H1 (cell line): ENCODE measurements around the gene WDFY3. TPM values are rescaled to one million over a fixed set of nuclear protein-coding genes. Genes with fewer than 3 reads are reported as not detected.

ENCODE experiments used
- CTCF ChIA-PET: fragments of 300-600 bp; sonication (Branson Sonifier 250); formaldehyde crosslinking; loops from one replicate; lab custom pipeline; 2021; ENCODE audit not compliant: partially characterized antibody; lab: Charles Lee
- POLR2A ChIA-PET: fragments of 300-600 bp; sonication (Branson Sonifier 250); formaldehyde crosslinking; loops from one replicate; lab custom pipeline; 2021; ENCODE audit warnings: inconsistent platforms; ENCODE audit not compliant: partially characterized antibody; lab: Charles Lee
- DNase-seq, 2 experiments: peaks; one replicate each; pipeline versions ENCODE4 v3.0.0 to v3.0.0-alpha.2; 2010 to 2022; ENCODE audit warnings: low spot score in 2 of 2, low read depth in 1 of 2, mixed read lengths in 1 of 2
- FAIRE-seq: peaks from 2 replicates; lab custom pipeline; 2011; peaks lifted over from hg19 to GRCh38; lab: Jason Lieb, UNC
- H2AFZ ChIP-seq: 2 replicates; pipeline ENCODE4 v1.8.1; 2012; ENCODE audit warnings: low read length, inconsistent platforms
- H2AK5ac ChIP-seq: 2 replicates; pipeline ENCODE4 v1.6.1; 2013; ENCODE audit warnings: low read depth, low read length
- H2BK120ac ChIP-seq: replicated peaks from 2 replicates; pipeline ENCODE3; 2013; ENCODE audit warnings: low read depth, low read length, inconsistent platforms
- H2BK12ac ChIP-seq: 2 replicates; pipeline ENCODE4 v1.6.1; 2013; ENCODE audit warnings: low read depth, low read length
- H2BK15ac ChIP-seq: 2 replicates; pipeline ENCODE4 v1.6.1; 2013; ENCODE audit warnings: low read length
- H2BK20ac ChIP-seq: 2 replicates; pipeline ENCODE4 v1.6.1; 2013; ENCODE audit warnings: low read length
- H2BK5ac ChIP-seq: 2 replicates; pipeline ENCODE4 v1.6.1; 2013; ENCODE audit warnings: low read depth, low read length
- H3K14ac ChIP-seq: 2 replicates; pipeline ENCODE4 v1.6.1; 2013; ENCODE audit warnings: inconsistent platforms; ENCODE audit not compliant: insufficient read length
- H3K18ac ChIP-seq: 2 replicates; pipeline ENCODE4 v1.6.1; 2013; ENCODE audit warnings: low read length; ENCODE audit errors: extremely low read depth
- H3K23ac ChIP-seq: 2 replicates; pipeline ENCODE4 v1.6.1; 2013; ENCODE audit warnings: inconsistent platforms; ENCODE audit not compliant: insufficient read length
- H3K23me2 ChIP-seq: 2 replicates; pipeline ENCODE4 v1.6.1; 2013; ENCODE audit warnings: low read depth, low read length
- H3K27ac ChIP-seq: 2 replicates; pipeline ENCODE4 v1.6.1; 2011; ENCODE audit warnings: low read depth, low read length, inconsistent platforms
- H3K27me3 ChIP-seq, 4 experiments: replicated peaks in 1 of 4; 1 replicate in 1 of 4; 2 replicates in 3 of 4; pipeline versions ENCODE4 v1.6.1 to v1.8.1; 2011 to 2013; ENCODE audit warnings: low read length in 3 of 4, mild to moderate bottlenecking in 3 of 4, inconsistent platforms in 2 of 4, mixed read lengths in 2 of 4, moderate library complexity in 1 of 4; ENCODE audit not compliant: control insufficient read depth in 3 of 4, insufficient read depth in 3 of 4; ENCODE audit errors: extremely low read depth in 1 of 4
- H3K36me3 ChIP-seq, 4 experiments: 2 replicates each; pipeline versions ENCODE4 v1.6.1 to v1.8.1; 2011 to 2013; ENCODE audit warnings: mild to moderate bottlenecking in 4 of 4, low read length in 3 of 4, moderate library complexity in 2 of 4, control low read depth in 1 of 4, inconsistent platforms in 1 of 4; ENCODE audit not compliant: insufficient read depth in 4 of 4, control insufficient read depth in 2 of 4
- H3K4ac ChIP-seq: replicated peaks from 2 replicates; pipeline ENCODE3; 2013; ENCODE audit warnings: low read length, low read depth, mixed read lengths, inconsistent platforms; ENCODE audit not compliant: insufficient read length
- H3K4me1 ChIP-seq, 4 experiments: replicated peaks in 1 of 4; 1 replicate in 1 of 4; 2 replicates in 3 of 4; pipeline versions ENCODE4 v1.6.1 to v1.8.1; 2011 to 2013; ENCODE audit warnings: low read length in 3 of 4, inconsistent platforms in 2 of 4, mixed read lengths in 1 of 4; ENCODE audit not compliant: insufficient read depth in 4 of 4, control insufficient read depth in 3 of 4
- H3K4me2 ChIP-seq, 2 experiments: 2 replicates each; pipeline versions ENCODE4 v1.6.1 to v1.8.1; 2011 to 2013; ENCODE audit warnings: low read depth in 2 of 2, low read length in 2 of 2, control low read depth in 1 of 2, inconsistent platforms in 1 of 2, mild to moderate bottlenecking in 1 of 2; ENCODE audit not compliant: insufficient read depth in 1 of 2
- H3K4me3 ChIP-seq, 4 experiments: fragments of 200-600, 300-600 bp in 1 of 4; sonication (generic), shearing (Covaris generic), sonication (Bioruptor Twin) in 1 of 4; 2 replicates each; pipeline versions ENCODE4 v1.5.1 to v1.8.1; 2011 to 2016; ENCODE audit warnings: low read length in 4 of 4, low read depth in 3 of 4, control low read depth in 2 of 4, inconsistent platforms in 2 of 4, mild to moderate bottlenecking in 2 of 4, mixed read lengths in 1 of 4, moderate library complexity in 1 of 4; ENCODE audit not compliant: insufficient read depth in 2 of 4; ENCODE audit errors: extremely low read depth in 1 of 4
- H3K56ac ChIP-seq: replicated peaks from 2 replicates; pipeline ENCODE3; 2013; ENCODE audit warnings: low read depth, mild to moderate bottlenecking, mixed read lengths, low read length, inconsistent platforms; ENCODE audit not compliant: insufficient read length
- H3K79me1 ChIP-seq: 2 replicates; pipeline ENCODE4 v1.6.1; 2013; ENCODE audit warnings: low read depth, low read length, control low read depth
- H3K79me2 ChIP-seq, 2 experiments: 2 replicates each; pipeline versions ENCODE4 v1.6.1 to v1.8.1; 2012 to 2013; ENCODE audit warnings: low read length in 2 of 2, mild to moderate bottlenecking in 2 of 2, inconsistent platforms in 1 of 2; ENCODE audit not compliant: insufficient read depth in 2 of 2, control insufficient read depth in 1 of 2
- H3K9ac ChIP-seq, 4 experiments: replicated peaks in 1 of 4; 1 replicate in 1 of 4; 2 replicates in 3 of 4; pipeline versions ENCODE4 v1.6.1 to v1.8.1; 2011 to 2013; ENCODE audit warnings: low read depth in 3 of 4, low read length in 3 of 4, control low read depth in 2 of 4, mild to moderate bottlenecking in 2 of 4, moderate library complexity in 2 of 4, inconsistent platforms in 1 of 4; ENCODE audit errors: extremely low read depth in 1 of 4
- H3K9me3 ChIP-seq, 2 experiments: 2 replicates each; pipeline versions ENCODE4 v1.6.1 to v1.8.1; 2012 to 2013; ENCODE audit warnings: mild to moderate bottlenecking in 2 of 2, moderate library complexity in 2 of 2, control low read depth in 1 of 2, inconsistent platforms in 1 of 2, low read depth in 1 of 2, low read length in 1 of 2, mixed read lengths in 1 of 2; ENCODE audit not compliant: insufficient read depth in 2 of 2
- H4K20me1 ChIP-seq, 2 experiments: replicated peaks in 1 of 2; 2 replicates each; pipeline versions ENCODE3 to v1.8.1; 2011 to 2013; ENCODE audit warnings: inconsistent platforms in 2 of 2, low read length in 2 of 2, mild to moderate bottlenecking in 1 of 2; ENCODE audit not compliant: insufficient read depth in 2 of 2, control insufficient read depth in 1 of 2
- H4K5ac ChIP-seq: 2 replicates; pipeline ENCODE4 v1.6.1; 2013; ENCODE audit warnings: low read length, low read depth, mixed read lengths, inconsistent platforms; ENCODE audit not compliant: insufficient read length
- H4K8ac ChIP-seq: 2 replicates; pipeline ENCODE4 v1.8.0; 2013; ENCODE audit warnings: mild to moderate bottlenecking, moderate library complexity, low read length, inconsistent platforms; ENCODE audit not compliant: insufficient read depth; ENCODE audit errors: extremely low read depth
- H4K91ac ChIP-seq: replicated peaks from 2 replicates; pipeline ENCODE3; 2013; ENCODE audit warnings: low read length, mixed read lengths, inconsistent platforms; ENCODE audit not compliant: insufficient read length
- CREB1 ChIP-seq: IDR thresholded peaks from 2 replicates; pipeline ENCODE4 v1.6.1; 2012; ENCODE audit warnings: inconsistent platforms
- HDAC2 ChIP-seq, 2 experiments: fragments of 300-600 bp in 1 of 2; sonication (generic) in 1 of 2; IDR thresholded peaks; 2 replicates each; pipeline ENCODE4 v1.6.1; 2011 to 2012; ENCODE audit warnings: low read depth in 2 of 2, low read length in 2 of 2, mild to moderate bottlenecking in 2 of 2, moderate library complexity in 2 of 2, borderline replicate concordance in 1 of 2, inconsistent platforms in 1 of 2
- JUN ChIP-seq: IDR thresholded peaks from 2 replicates; pipeline ENCODE4 v1.6.1; 2011; ENCODE audit warnings: low read depth, mild to moderate bottlenecking, improper control_type of control experiment, low read length
- KDM4A ChIP-seq: IDR thresholded peaks from one replicate; pipeline ENCODE4 v1.7.1; 2012; ENCODE audit warnings: low read depth, mild to moderate bottlenecking, moderate library complexity, low read length, inconsistent platforms; ENCODE audit not compliant: severe bottlenecking
- KDM5A ChIP-seq: fragments of 200-600 bp; IDR thresholded peaks from 2 replicates; pipeline ENCODE4 v1.7.1; 2012; ENCODE audit warnings: mild to moderate bottlenecking, low read length, inconsistent platforms, mixed read lengths
- NANOG ChIP-seq: IDR thresholded peaks from 2 replicates; pipeline ENCODE4 v1.6.1; 2011; ENCODE audit warnings: low read length, low read depth, mild to moderate bottlenecking, inconsistent platforms; ENCODE audit not compliant: insufficient read depth, poor library complexity, severe bottlenecking
- PHF8 ChIP-seq: fragments of 200-600 bp; sonication (generic); conservative IDR thresholded peaks from 2 replicates; pipeline ENCODE4 v1.7.1; 2012; ENCODE audit warnings: low read depth, mild to moderate bottlenecking, inconsistent platforms, low read length, moderate library complexity
- POLR2A ChIP-seq, 2 experiments: IDR thresholded peaks; 1 replicate in 1 of 2; 2 replicates in 1 of 2; pipeline ENCODE4 v1.6.1; 2011; ENCODE audit warnings: low read depth in 2 of 2, low read length in 2 of 2, mild to moderate bottlenecking in 2 of 2; ENCODE audit errors: control extremely low read depth in 1 of 2
- SIRT6 ChIP-seq: IDR thresholded peaks from one replicate; pipeline ENCODE4 v1.7.1; 2012; ENCODE audit warnings: low read length, inconsistent platforms
- SRF ChIP-seq: IDR thresholded peaks from 2 replicates; pipeline ENCODE4 v1.6.1; 2011; ENCODE audit warnings: mild to moderate bottlenecking, low read depth, low read length, moderate library complexity
- SUZ12 ChIP-seq: fragments of 200-600 bp; sonication (generic); IDR thresholded peaks from 2 replicates; pipeline ENCODE4 v1.6.1; 2012; ENCODE audit warnings: mild to moderate bottlenecking, inconsistent platforms, low read length, moderate library complexity, mixed read lengths
- WGBS, 2 experiments: shearing (Covaris generic) in 1 of 2; methylation state at CpG; one replicate each; pipeline versions ENCODE4 v1.1.6 to v1.1.7; 2013 to 2015; ENCODE audit warnings: low lambda C conversion rate in 2 of 2, mixed read lengths in 2 of 2, inconsistent platforms in 1 of 2, low coverage in 1 of 2, missing lambda C conversion rate in 1 of 2; ENCODE audit not compliant: insufficient replicate concordance in 2 of 2, insufficient coverage in 1 of 2, insufficient read length in 1 of 2; ENCODE audit errors: extremely low coverage in 1 of 2, missing lambda C conversion rate in 1 of 2; 5-methylcytosine and 5-hydroxymethylcytosine counted together
- polyA plus RNA-seq, 7 experiments: library from polyadenylated mRNA; depleted of rRNA in 3 of 7; stranded (reverse) in 5 of 7; unstranded in 2 of 7; fragments of >200 nt in 5 of 7; fragments of 200-250 nt in 2 of 7; gene quantifications; 1 replicate in 5 of 7; 2 replicates in 1 of 7; 4 replicates in 1 of 7; pipeline versions ENCODE4 v1.2.1 to v1.2.3, GENCODE V29; 2011 to 2013; ENCODE audit warnings: missing spikeins in 2 of 7, mixed read lengths in 2 of 7
- total RNA-seq: library from RNA; stranded (reverse); fragmentation: NEBNext Ultra II Directional; extraction: Animal tissue kit (Norgen Biotek cat#: 25700); gene quantifications from 2 replicates; pipeline ENCODE4 v1.2.1, GENCODE V29; 2021
- TF ChIP-seq, protein P1 (sequence below): IDR thresholded peaks from 2 replicates; pipeline ENCODE4 v1.6.1; 2012; ENCODE audit warnings: inconsistent platforms
- TF ChIP-seq, protein P2 (sequence below): IDR thresholded peaks from 2 replicates; pipeline ENCODE4 v1.6.1; 2012; ENCODE audit warnings: inconsistent platforms

The WDFY3 gene
- total and polyA plus RNA-seq, 2 of the 8 experiments (the other 6 are each of a cell fraction or from before 2014, with no cell fraction given): 25.6 to 62.4 TPM

DNA sequence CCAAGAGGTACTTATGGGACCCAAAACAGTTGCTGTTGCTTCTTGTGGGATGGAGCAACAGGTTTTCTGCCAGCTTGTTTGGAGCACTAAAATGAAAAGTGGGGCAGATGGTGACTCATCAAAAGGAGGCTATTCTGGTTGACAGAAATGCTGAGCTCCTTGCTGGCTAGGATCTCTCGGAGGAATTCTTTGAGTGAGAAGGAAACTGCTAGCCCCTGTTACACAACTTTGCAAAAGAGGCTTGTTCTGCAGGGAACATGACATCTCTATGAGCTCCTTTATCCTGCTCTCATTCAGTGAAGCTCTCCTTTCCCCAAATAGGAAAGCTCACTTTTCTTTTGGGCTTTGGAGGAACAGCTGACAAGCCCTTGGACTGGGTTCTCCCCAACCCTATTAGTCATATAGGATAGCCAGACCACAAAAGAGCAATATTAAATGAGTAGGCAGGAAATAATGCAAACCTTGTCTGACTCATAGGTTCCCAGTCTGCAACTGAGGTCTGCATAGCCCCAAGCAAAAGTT lies 275.3 kb downstream of the WDFY3 start:
- Histone ChIP-seq H3K4me1 (peaks cover 0 to 4% (median 0%) of the 10 kb centered on the region in 4 experiments; a peak in 2 of 7 replicates), H3K27me3 (no peaks in the 10 kb centered on the region), H2BK5ac (no peak overlapping the region), H3K36me3 (peaks cover 4 to 51% (median 24%) of the 10 kb centered on the region in 4 experiments), H3K9ac (no peak overlapping the region), H2BK20ac (no peak overlapping the region), H3K18ac (no peak overlapping the region), H3K79me1 (no peaks in the 10 kb centered on the region), H2BK120ac (no peak overlapping the region), H3K79me2 (no peaks in the 10 kb centered on the region), H4K20me1 (no peaks in the 10 kb centered on the region), H3K23me2 (no peaks in the 10 kb centered on the region; the same call in 1 of the 2 replicates), H2AK5ac (no peak overlapping the region), H3K23ac (no peak overlapping the region), H3K14ac (no peak overlapping the region), H4K91ac (no peak overlapping the region), H2BK12ac (no peak overlapping the region), H2AFZ (no peak overlapping the region), H3K4me3 (no peak overlapping the region), H2BK15ac (no peak overlapping the region), H4K5ac (no peak overlapping the region), H3K27ac (no peak overlapping the region), H3K56ac (no peak overlapping the region), H3K4ac (no peak overlapping the region), H3K4me2 (no peak overlapping the region), H4K8ac (no peak overlapping the region), H3K9me3 (no peaks in the 10 kb centered on the region)
- WGBS, 2 experiments: 100% methylated on average over 1 of the region's 1 CpG; no CpG with 5 or more reads in 1 of the 2 experiments
- DNase-seq (no peak), FAIRE-seq (peak; percentile 13)
- CTCF ChIA-PET: interaction anchor here (1.0 kb wide), 1 partner anchor 112 kb away, joined by 5 read pairs; no protein-coding TSS in a partner anchor
- POLR2A ChIA-PET: interaction anchor here (0.7 kb wide), 1 partner anchor 98 kb away, joined by 3 read pairs; no protein-coding TSS in a partner anchor
- TF ChIP-seq KDM5A (no peak), POLR2A (IDR thresholded peaks at IDR 0.05; ENCODE audit: control extremely low read depth in 1 of 2, low read depth in 2 of 2, low read length in 2 of 2) (no peak), JUN (no peak), NANOG (no peak), HDAC2 (IDR thresholded peaks at IDR 0.05; ENCODE audit: borderline replicate concordance in 1 of 2, low read depth in 2 of 2, low read length in 2 of 2) (no peak), KDM4A (no peak), SRF (no peak), CREB1 (no peak), SUZ12 (no peak), SIRT6 (no peak), PHF8 (no peak)
- TF ChIP-seq, protein P1, sequence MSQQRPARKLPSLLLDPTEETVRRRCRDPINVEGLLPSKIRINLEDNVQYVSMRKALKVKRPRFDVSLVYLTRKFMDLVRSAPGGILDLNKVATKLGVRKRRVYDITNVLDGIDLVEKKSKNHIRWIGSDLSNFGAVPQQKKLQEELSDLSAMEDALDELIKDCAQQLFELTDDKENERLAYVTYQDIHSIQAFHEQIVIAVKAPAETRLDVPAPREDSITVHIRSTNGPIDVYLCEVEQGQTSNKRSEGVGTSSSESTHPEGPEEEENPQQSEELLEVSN: no peak
- TF ChIP-seq, protein P2, sequence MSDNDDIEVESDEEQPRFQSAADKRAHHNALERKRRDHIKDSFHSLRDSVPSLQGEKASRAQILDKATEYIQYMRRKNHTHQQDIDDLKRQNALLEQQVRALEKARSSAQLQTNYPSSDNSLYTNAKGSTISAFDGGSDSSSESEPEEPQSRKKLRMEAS: no peak
